ENCODE results near the gene FBXL13.
A peak's percentile ranks its signal among the peaks of the same experiment; 100 is the strongest.
"Not testable (repeated sequence)": the region's sequence is repeated elsewhere in the genome, so short reads cannot be mapped to it uniquely, and the experiment has no call there.

FBXL13 gene

GRCh38 chr7:103078226-103078625 is 3.6 kb upstream of the FBXL13 start:
- DNase-seq = not testable (repeated sequence)

DNA sequence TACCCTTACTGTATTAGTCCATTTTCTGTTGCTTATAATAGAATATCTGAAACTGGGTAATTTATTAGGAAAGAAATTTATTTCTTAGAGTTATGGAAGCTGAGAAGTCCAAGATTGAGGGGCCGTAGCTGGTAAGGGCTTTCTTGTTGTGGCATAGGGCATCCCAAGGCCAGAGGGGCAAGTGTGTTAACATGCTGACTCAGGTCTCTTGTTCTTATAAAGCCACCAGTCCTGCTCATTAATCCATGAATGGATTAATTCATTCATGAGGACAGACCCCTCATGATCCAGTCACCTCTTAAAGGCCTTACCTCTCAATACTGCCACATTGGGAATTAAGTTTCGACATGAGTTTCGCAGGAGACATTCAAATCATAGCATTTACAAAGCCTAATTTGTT is 2.7 kb upstream of the FBXL13 start:
- DNase-seq = no peak

DNA sequence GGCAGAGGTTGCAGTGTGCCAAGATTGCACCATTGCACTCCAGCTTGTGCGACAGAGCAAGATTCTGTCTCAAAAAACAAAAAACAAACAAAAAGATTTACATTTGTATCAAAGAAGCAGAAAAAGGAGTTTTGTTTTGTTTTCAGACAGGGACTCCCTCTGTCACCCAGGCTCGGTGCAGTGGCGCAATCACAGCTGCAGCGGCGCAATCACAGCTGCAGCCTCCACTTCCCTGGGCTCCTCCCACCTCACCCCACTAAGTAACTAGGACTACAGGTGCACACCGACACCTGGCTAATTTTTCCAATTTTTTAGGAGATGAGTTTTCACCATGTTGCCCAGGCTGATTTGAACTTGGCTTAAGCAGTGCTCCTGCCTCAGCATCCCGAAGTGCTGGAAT is 2.2 kb upstream of the FBXL13 start:
- no peak for DNase-seq

- DNase-seq = peak; percentile 72
Measured at GRCh38 chr7:103075337-103075918, 832 bp upstream of the FBXL13 start.

DNA sequence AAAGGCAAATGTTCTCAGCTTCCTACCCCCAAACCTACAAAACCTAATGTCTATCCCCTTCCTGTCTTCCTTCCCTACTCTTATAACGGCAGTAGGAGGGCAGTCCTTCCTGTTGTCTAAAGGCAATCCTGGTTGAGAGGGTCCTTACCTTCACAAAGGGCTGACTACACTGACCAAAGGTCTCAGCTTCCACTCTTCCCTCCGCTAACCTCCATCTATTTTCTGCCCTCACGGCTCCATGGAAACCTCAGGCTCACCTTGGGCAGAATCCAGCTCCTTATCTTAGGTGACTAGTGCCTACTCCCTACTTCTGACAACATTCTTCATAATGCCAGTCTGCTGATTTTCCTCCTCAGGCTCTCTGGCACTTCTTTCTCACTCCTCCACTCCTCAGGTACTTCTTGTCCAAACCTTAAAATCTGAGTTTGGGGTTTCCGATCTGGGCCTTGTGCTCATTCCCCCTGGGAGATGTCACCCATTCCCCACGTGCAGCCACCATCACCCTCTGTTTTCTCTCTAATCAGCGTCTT is 542 bp downstream of the FBXL13 start:
- no peak for DNase-seq

DNA sequence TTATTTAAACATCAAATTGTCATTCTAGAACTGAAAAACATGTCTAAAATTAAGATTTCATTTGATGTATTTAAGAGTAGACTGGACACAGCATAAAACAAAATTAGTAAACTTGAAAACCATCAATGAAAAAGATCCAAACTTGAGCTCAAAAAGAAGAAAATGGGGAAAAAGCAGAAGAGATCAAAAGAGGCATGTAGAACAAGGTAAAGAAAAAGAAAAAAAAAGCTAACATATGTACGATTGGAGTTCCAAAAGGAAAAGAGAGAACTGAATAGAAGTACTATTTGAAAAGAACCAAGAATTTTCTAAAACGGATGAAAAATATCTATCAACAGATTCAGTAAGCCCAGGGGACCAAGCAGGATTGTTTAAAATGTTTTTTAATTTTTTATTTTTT is 3.6 kb downstream of the FBXL13 start:
- DNase-seq = no peak

- no peak for DNase-seq
Measured at GRCh38 chr7:103068414-103069403, 5.9 kb downstream of the FBXL13 start.

DNA sequence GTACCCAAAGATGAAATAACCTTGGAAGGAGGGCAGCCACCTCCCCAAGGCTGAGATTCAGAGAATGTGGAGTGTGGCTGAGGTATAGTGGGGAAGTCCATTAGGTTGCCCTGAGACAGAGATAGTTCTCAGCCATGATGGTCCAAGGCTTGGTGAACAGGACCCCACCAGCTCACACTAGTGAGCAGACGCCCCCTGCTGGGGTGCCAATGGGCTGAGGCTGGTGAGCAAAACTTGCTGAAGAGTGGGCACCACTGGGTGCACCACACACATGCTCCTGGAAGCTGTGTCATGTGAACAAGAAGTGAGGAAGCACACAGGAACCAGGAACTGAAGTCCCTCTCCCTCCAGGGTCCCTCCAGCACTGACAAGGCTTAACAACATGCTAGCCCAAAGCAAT is 8.9 kb downstream of the FBXL13 start:
- DNase-seq = peak; percentile 71

- DNase-seq = no peak
Measured at GRCh38 chr7:103063895-103064294, 10.7 kb downstream of the FBXL13 start.

- no peak for DNase-seq
Measured at GRCh38 chr7:103059471-103059870, 15.1 kb downstream of the FBXL13 start.

- no peak for DNase-seq
Measured at GRCh38 chr7:103058122-103058521, 16.5 kb downstream of the FBXL13 start.

DNA sequence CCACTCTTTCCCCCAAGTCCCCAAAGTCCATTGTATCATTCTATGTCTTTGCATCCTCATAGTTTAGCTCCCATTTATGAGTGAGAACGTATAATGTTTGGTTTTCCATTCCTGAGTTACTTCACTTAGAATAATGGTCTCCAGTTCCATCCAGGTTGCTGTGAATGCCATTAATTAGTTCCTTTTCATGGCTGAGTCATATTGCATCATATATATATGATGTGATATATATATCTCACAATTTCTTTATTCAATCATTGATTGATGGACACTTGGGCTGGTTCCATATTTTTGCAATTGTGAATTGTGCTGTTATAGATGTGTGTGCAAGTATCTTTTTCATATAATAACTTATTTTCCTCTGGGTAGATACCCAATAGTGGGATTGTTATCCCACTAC is 18.6 kb downstream of the FBXL13 start:
- DNase-seq = not testable (repeated sequence)

DNA sequence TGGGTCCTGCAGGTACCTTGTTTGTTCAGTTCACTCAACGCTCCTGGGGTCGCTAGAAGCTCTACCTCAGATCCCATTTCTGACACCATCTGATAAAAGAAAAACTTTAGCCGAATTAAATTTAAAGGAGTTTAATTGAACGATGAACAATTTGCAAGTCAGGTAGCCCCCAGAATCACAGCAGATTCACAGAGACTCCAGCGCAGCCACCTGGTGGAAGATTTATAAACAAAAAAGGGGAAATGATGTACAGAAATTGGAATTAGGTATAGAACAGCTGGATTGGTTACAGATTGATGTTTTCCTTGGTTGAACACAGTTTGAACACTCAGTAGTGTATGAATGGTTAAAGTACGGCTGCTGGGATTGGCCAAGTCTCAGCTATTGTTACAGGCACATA is 23.1 kb downstream of the FBXL13 start:
- no peak for DNase-seq

DNA sequence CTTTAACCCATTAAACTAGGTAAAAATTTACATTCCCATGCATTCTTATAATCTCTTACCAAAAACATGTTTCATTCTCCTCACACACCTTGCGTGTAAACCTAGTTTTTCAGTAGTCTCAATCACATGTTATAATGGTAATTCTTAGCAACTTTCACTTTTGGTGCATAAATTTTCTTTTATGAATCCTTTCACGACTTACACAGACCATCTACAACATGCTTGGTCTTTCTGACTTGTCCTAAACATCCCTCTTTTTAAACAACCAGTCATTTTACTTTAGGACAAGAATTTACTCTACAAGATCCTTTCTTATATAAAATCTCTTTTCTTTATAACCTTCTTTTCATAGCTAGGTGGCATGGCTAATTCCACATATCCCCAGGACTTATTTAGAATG is 25.8 kb downstream of the FBXL13 start:
- DNase-seq = peak; percentile 33

- not testable (repeated sequence) for DNase-seq
Measured at GRCh38 chr7:103041815-103042214, 32.8 kb downstream of the FBXL13 start.

DNA sequence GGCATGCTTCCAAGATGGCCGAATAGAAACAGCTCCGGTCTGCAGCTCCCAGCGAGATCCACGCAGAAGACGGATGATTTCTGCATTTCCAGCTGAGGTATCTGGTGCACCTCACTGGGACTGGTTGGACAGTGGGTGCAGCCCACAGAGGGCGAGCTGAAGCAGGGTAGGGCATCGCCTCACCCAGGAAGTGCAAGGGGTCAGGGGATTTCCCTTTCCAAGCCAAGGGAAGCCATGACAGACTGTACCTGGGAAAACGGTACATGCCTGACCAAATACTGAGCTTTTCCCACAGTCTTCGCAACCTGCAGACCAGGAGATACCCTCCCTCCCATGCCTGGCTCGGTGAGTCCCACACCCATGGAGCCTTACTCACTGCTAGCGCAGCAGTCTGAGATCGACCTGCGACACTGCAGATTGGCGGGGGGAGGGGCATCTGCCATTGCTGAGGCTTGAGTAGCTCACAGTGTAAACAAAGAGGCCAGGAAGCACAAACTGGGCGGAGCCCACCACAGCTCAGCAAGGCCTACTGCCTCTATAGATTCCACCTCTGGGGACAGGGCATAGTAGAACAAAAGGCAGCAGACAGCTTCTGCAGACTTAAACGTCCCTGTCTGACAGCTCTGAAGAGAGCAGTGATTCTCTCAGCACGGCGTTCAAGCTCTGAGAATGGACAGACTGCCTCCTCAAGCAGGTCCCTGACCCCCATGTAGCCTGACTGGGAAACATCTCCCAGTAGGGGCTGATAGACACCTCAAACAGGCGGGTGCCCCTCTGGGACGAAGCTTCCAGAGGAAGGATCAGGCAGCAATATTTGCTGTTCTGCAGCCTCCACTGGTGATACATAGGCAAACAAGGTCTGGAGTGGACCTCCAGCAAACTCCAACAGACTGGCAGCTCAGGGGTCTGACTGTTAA is 36.5 kb downstream of the FBXL13 start:
- peak; percentile 26 for DNase-seq

GRCh38 chr7:103037476-103037822 is 37.1 kb downstream of the FBXL13 start:
- no peak for DNase-seq

DNA sequence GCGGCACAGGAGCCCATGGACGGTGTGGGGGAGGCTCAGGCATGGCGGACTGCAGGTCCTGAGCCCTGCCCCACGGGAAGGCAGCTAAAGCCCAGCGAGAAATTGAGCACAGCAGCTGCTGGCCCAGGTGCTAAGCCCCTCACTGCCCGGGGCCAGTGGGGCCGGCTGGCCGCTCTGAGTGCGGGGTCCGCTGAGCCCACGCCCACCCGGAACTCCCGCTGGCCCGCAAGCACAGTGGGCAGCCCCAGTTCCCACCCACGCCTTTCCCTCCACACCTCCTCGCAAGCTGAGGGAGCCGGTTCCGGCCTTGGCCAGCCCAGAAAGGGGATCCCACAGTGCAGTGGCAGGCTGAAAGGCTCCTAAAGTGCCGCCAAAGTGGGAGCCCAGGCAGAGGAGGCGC is 40.3 kb downstream of the FBXL13 start:
- DNase-seq = not testable (repeated sequence)

DNA sequence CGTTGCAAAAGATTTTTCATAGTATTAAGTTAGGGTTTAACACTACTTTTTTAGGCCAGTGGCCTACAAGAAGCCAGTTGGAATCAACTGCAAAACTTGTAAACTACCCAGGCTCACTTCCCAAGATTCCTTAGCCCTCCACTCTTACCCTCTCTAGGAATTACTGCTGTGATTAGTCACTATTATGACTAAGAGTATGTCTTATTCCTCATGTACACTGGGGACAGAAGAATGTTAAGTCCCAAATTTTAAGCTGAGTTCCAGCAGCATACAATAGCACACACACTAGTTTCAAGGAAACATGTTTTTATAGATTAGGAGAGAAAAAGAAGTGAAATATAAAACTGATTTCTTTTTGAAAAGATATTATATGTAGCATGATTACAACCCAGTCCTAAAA is 42.8 kb downstream of the FBXL13 start:
- no peak for DNase-seq

GRCh38 chr7:103031024-103031423 is 43.6 kb downstream of the FBXL13 start:
- DNase-seq = no peak

DNA sequence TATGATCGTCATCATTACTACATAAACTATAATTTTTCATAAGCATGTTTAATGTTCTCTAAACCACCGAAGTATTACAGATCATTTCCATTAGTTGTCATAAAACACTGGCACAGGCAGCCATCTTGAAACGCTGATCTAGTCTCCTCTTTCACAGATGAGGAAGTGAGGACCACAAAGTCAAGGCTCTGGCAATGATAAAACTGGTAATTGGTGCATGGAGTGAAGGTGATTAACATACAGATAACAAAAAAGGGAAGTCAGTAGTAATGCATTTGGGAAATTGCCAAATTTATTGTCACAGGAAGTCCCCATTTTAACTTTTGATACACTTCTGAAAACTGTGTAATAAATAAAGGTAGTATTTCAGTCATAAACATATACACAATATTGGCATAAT is 49.3 kb downstream of the FBXL13 start:
- DNase-seq = peak; percentile 67

DNA sequence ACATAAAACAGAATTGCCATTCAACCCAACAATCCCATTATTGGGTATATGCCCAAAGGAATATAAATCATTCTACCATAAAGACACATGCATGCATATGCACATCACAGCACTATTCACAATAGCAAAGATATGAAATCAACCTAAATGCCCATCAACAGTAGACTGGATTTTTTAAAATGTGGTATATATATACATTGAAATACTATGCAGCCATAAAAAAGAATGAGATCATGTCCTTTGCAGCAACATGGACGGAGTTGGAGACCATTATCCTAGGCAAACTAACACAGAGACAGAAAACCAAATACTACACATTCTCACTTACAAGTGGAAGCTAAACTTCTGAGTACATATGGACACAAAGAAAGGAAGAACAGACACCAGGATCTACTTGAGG is 51.0 kb downstream of the FBXL13 start:
- not testable (repeated sequence) for DNase-seq

DNA sequence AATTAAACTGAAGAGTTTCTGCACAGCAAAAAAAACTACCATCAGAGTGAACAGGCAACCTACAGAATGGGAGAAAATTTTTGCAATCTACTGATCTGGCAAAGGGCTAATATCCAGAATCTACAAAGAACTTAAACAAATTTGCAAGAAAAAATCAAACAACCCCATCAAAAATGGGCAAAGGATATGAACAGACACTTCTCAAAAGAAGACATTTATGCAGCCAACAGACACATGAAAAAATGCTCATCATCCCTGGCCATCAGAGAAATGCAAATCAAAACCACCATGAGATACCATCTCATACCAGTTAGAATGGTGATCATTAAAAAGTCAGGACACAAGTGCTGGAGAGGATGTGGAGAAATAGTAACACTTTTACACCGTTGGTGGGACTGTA is 53.1 kb downstream of the FBXL13 start:
- DNase-seq = not testable (repeated sequence)
